Glomerular visceral epithelial cell (primary cell): ENCODE results near the gene SNX11.
A peak's percentile ranks its signal among the peaks of the same experiment; 100 is the strongest.
"Not testable (repeated sequence)": the region's sequence is repeated elsewhere in the genome, so short reads cannot be mapped to it uniquely, and the experiment has no call there.

ENCODE experiments used
- DNase-seq: peaks from one replicate; pipeline ENCODE4 v3.0.0-alpha.2; 2016; ENCODE audit errors: extremely low spot score

SNX11 gene

GRCh38 chr17:48107137-48108055 is at the start of gene SNX11:
SNX11 (plus strand) TSS chr17:48107766; CDS start chr17:48112044, 4,278 bp downstream.
- DNase-seq, result peak; percentile 91

- no peak for DNase-seq
Observed at GRCh38 chr17:48058393-48059124, 49.0 kb upstream of the SNX11 start.

- no peak for DNase-seq
Observed at GRCh38 chr17:48059125-48059668, 48.4 kb upstream of the SNX11 start.

GRCh38 chr17:48060249-48060648 is 47.3 kb upstream of the SNX11 start:
- DNase-seq, result no peak

GRCh38 chr17:48062273-48062672 is 45.3 kb upstream of the SNX11 start:
- no peak for DNase-seq

- no peak for DNase-seq
Observed at GRCh38 chr17:48064638-48065037, 42.9 kb upstream of the SNX11 start.

- DNase-seq, result no peak
Observed at GRCh38 chr17:48066192-48066591, 41.4 kb upstream of the SNX11 start.

GRCh38 chr17:48066656-48067055 is 40.9 kb upstream of the SNX11 start:
- no peak for DNase-seq

- DNase-seq, result no peak
Observed at GRCh38 chr17:48067245-48067644, 40.3 kb upstream of the SNX11 start.

GRCh38 chr17:48067808-48068207 is 39.8 kb upstream of the SNX11 start:
- DNase-seq, result not testable (repeated sequence)

- DNase-seq, result peak; percentile 52
Observed at GRCh38 chr17:48068491-48068961, 39.0 kb upstream of the SNX11 start.

- DNase-seq, result no peak
Observed at GRCh38 chr17:48070195-48070594, 37.4 kb upstream of the SNX11 start.

- DNase-seq, result no peak
Observed at GRCh38 chr17:48071654-48072053, 35.9 kb upstream of the SNX11 start.

GRCh38 chr17:48072811-48073210 is 34.8 kb upstream of the SNX11 start:
- not testable (repeated sequence) for DNase-seq

GRCh38 chr17:48073566-48074094 is 33.9 kb upstream of the SNX11 start:
- DNase-seq, result not testable (repeated sequence)

- peak; percentile 83 for DNase-seq
Observed at GRCh38 chr17:48074322-48075081, 33.1 kb upstream of the SNX11 start.

GRCh38 chr17:48077152-48077551 is 30.4 kb upstream of the SNX11 start:
- DNase-seq, result not testable (repeated sequence)

GRCh38 chr17:48081858-48082257 is 25.7 kb upstream of the SNX11 start:
- no peak for DNase-seq

- no peak for DNase-seq
Observed at GRCh38 chr17:48084932-48085331, 22.6 kb upstream of the SNX11 start.

GRCh38 chr17:48093341-48094045 is 14.1 kb upstream of the SNX11 start:
- DNase-seq, result no peak

GRCh38 chr17:48095611-48096010 is 12.0 kb upstream of the SNX11 start:
- no peak for DNase-seq
